HG03175 (cell line): ENCODE measurements around the gene CGB8.
"Not testable (repeated sequence)": the region's sequence is repeated elsewhere in the genome, so short reads cannot be mapped to it uniquely, and the experiment has no call there.

Experiments
- ATAC-seq: cut with Tn5 transposase; IDR thresholded peaks from one replicate; pipeline ENCODE4 v1.9.1; 2021; ENCODE audit warnings: mild to moderate bottlenecking, moderate library complexity; ENCODE audit not compliant: unreplicated experiment

The CGB8 gene

DNA sequence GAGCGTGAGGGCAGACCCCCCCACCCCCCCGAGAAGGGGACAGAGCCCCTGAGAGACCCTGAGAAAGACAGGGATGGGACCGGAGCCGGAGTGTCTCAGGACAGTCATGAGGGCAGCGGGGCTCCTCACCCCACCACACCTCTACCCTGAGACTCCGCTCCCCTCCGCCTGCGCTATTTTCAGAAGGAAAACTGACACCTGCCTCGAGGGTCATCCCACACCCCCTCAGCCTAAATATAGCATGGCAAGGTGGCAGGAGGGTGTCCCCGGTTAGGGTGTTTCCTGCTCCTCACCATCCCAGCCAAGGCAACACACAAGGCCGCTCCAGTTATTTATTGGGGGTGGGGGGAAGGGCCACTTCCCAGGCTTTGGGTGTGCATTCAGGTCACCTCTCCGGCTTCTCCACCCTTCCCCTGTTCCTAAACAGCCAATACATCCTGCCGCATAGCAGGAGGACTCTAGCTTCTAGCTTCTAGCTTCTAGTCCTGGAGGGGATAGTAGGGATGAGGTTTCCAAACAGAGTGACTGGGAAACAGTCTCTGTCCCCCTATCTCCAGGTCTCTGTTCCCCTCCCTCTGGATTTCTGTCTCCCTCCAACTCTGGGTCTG, 17.1 kb upstream of the CGB8 start:
- no peak for ATAC-seq

DNA sequence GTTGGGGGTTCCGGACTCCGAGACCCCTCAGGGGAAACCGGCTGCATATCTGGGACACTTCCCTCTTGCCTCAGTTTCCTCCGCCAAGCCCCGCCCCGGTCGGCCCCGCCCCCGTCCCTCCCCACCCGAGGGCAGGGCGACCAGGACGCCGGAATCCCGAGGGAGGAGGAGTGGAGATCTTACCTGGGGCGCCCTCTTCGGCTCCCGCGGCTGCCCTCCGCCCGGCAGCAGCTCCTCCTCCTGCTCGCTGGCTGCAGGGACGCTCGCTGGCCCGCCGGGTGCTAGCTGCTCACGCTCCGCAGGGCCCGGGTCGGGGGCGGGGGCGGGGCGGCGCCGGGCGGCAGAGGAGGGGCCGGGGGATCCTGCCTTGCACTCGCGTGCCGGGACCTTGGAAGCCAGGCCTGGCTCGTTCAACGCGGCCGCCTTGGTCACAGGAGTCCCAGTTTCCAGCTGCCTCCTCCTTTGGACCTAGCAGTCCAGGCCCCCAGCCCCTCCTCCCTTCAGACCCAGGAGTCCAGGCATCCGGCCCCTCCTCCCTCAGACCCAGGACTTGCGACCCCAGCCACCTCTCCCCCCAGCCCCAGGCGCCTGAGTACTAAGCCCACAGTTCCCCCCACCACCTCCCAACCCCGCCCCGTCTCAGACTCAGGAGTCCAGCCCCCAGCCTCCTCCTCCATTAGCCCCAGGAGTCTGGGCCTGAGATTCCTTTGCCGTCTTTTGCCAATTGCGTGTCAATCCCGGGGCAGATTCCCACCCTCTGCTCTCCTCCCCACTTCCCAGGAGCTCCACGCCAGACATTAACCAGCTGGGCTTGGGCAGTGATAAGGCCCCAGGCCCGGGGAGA, 16.1 kb upstream of the CGB8 start, which contains the start of gene NTF4:
NTF4 (minus strand) TSS at position 51 of the 844 bp plus-strand sequence. CDS start 2,821 bp downstream, outside the sequence.
- ATAC-seq: no peak

DNA sequence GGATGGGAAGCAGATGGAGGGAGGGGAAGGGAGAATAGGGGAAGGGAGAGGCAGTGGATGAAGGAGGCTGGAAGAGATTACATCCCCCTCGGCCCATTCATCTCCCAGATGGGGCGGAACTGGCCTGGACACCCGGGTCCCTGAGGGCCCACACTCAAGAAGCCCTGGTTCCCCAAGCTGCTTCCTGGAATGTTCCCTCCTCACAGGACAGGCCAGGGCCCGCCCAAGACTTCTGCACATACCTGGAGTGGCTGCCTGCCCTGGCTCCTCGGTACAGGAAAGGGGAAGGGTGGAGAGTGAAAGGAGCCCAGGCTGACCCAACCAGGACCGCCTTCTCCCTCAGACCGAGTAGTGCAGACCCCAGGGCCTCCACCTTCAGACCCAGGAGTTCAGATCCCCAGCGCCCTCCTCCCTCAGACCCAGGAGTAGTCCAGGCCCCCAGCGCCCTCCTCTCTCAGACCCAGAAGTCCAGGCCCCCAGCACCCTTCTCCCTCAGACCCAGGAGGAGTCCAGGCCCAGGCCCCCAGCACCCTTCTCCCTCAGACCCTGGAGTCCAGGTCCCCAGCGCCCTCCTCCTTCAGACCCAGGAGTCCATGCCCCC, 15.2 kb upstream of the CGB8 start:
- no peak for ATAC-seq

DNA sequence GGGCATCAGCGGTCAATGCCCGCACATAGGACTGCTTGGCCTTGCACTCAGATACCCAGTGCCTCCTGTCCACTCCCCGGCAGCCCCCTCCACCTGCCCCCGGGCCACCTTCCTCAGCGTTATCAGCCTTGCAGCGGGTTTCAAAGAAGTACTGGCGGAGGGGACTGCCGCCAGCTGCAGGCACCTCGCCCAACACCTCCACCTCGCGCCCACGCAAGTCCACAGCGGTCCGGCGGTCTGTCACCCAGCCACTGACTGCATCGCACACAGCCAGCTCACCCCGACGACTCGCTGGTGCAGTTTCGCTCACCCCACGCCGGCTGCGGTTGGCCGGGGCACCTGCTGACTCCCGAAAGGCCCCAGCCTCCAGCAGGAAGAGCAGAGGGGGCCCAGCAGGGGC, 12.5 kb upstream of the CGB8 start:
- no peak for ATAC-seq

DNA sequence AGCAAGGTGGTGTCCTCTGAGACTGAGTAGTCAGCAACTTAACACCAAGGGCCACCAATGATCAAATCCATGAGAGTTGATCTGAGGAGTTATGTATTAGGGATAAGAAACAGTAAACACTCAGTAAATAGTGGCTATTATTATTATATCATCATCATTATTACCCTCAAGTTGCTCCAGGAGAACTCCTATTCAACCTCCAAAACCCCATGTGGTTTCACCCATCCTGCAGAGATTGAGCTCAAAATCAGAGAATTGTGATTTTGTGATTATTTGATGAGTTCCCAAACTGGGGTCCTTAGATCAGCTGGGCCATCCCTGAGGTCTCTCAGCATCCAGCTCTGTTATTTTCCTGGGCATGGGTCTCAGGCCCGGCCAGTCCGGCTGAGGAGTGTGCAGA, 12.1 kb upstream of the CGB8 start:
- no peak for ATAC-seq

- ATAC-seq: no peak
Observed at GRCh38 chr19:49059053-49059452, 10.1 kb upstream of the CGB8 start.

DNA sequence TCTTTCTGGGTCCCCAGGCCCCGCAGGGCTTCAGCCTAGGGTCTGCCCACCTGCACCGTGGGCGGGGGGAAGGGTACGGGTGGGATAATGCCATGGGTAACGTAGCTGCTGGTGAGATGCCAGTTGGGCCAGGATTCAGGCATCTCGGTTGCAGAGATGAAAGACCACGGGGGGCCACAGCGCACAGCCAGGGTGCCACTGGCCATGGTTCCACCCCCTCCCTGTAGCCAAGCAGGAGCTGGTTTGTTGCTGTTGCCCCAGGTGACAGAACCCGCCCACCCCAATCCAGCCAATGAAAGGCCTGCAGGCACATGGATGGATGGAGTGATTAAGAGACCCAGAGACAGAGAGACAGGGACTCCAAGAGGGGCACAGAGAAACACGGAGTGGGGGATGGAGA, 9.7 kb upstream of the CGB8 start:
- ATAC-seq: no peak

DNA sequence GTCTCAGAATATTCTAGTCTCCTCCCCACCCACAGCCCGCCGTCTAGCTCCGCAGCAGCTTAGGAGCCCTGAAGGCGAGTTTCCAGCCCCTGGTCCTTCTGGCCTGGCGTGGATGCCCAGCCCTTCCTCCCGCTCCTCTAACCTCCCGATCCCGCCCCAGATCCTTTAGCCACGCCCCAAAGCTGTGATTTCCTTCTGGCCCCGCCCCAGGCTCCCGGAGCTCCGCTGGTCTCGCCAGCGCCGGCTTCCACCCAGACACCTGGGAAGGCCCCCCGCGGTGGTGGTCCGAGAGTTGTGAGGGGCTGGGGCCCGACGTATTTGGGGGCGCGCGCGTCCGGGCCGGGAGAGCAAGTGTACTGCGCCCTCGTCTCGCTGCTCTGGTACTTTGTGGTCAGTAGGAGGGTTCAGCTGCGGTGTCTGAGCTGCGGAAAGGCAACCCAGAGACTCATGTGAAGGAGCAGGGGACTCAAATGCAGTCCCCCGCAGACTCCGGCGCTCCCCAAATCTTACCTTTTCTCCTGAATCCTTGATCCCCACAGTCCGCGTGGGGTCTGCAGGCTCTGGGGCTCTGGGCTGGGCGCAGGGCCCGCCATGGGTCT, 8.8 kb upstream of the CGB8 start, which contains the start of gene CGB7:
CGB7 (minus strand) TSS at position 114 of the 599 bp plus-strand sequence. CDS start 2,374 bp downstream, outside the sequence.
- ATAC-seq: no peak

GRCh38 chr19:49056902-49057596, 8.1 kb upstream of the CGB8 start:
- not testable (repeated sequence) for ATAC-seq

GRCh38 chr19:49056101-49056901, 7.4 kb upstream of the CGB8 start:
- ATAC-seq: no peak

GRCh38 chr19:49050376-49051033, 1.6 kb upstream of the CGB8 start:
- not testable (repeated sequence) for ATAC-seq

DNA sequence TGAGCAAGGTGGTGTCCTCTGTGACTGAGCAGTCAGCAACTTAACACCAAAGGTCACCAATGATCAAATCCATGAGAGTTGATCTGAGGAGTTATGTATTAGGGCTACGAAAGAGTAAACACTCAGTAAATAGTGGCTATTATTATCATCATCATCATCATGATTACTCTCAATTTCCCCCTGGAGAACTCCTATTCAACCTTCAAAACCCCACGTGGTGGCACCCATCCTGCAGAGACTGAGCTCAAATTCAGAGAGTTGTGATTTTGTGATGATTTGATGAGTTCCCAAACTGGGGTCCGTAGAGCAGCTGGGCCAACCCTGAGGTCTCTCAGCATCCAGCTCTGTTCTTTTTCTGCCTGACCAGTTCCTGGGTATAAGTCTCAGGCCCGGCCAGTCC, 923 bp upstream of the CGB8 start:
- not testable (repeated sequence) for ATAC-seq

- not testable (repeated sequence) for ATAC-seq
Observed at GRCh38 chr19:49043548-49043947, 5.4 kb downstream of the CGB8 start, which contains the start of gene CGB5. Gene CGB5, plus strand, starts transcription at chr19:49043848. Its CDS starts 362 bp downstream, at chr19:49044210.

GRCh38 chr19:49042666-49043065, 6.2 kb downstream of the CGB8 start:
- ATAC-seq: not testable (repeated sequence)

- ATAC-seq: no peak
Observed at GRCh38 chr19:49042177-49042576, 6.7 kb downstream of the CGB8 start.

DNA sequence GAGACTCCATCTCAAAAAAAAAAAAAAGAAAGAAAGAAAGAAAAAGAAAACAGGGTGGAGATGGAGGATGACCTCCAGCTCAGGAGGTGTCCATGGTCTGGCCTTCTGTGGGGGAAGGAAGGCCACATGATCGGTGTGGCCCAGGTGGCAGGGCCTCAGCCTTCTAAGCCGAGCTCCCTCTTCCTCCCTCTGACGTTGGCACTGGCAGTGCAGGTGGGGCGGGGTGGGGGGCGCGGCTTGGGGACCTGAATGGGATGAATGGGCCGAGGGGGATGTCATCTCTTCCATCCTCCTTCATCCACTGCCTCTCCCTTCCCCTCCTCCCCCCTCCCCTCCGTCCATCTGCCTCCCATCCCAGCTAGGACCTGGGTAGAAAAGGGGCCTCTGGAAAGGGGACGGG, 9.2 kb downstream of the CGB8 start:
- ATAC-seq: not testable (repeated sequence)

DNA sequence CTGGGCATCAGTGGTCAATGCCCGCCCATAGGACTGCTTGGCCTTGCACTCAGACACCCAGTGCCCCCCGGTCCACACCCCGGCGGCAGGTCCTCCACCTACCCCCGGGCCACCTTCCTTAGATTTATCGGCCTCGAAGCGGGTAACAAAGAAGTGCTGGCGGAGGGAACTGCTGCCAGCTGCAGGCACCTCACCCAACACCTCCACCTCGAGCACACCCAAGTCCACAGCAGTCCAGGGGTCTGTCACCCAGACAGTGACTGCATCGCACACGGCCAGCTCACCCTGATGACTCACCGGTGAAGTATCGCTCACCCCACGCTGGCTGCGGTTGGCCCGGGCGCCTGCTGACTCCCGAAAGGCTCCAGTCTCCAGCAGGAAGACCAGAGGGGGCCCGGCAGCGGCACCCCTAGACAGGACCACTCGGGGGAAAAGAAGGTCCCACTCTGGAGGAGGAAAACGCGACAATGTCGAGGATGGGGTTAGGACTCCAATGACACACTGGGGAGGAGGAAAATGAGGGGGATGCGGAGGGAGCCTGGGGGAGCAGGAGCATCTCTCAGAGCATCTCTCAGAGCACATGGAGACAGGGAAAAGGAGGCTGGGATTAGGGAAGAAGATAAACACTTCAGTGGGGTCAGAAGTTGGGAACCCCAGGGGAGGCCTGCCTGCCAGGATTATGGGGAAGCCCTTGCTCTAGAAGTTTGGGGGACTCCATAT, 10.2 kb downstream of the CGB8 start:
- ATAC-seq: not testable (repeated sequence)

GRCh38 chr19:49038111-49038510, 10.8 kb downstream of the CGB8 start:
- ATAC-seq: not testable (repeated sequence)

GRCh38 chr19:49036815-49037214, 12.1 kb downstream of the CGB8 start, which contains the start of gene CGB1:
Gene CGB1, minus strand, starts transcription at chr19:49036895. Its CDS starts 184 bp downstream, at chr19:49036711.
- not testable (repeated sequence) for ATAC-seq
